ENCODE results near the gene FBRSL1. TPM values are rescaled to one million over a fixed set of nuclear protein-coding genes. Genes with fewer than 3 reads are reported as not detected.

FBRSL1 gene
- total RNA-seq, 4 donors from 2014 or later: 2.4 to 8.5 (median 5.0) TPM

- no peak for TF ChIP-seq CTCF (IDR thresholded peaks at IDR 0.05; ENCODE audit: low read depth)
Observed at GRCh38 chr12:132510746-132511477, 21.0 kb downstream of the FBRSL1 start.

- TF ChIP-seq CTCF (IDR thresholded peaks at IDR 0.05; ENCODE audit: low read depth): no peak
Observed at GRCh38 chr12:132511516-132512196, 21.7 kb downstream of the FBRSL1 start.

- no peak for TF ChIP-seq CTCF (IDR thresholded peaks at IDR 0.05; ENCODE audit: low read depth)
Observed at GRCh38 chr12:132512197-132513069, 22.5 kb downstream of the FBRSL1 start.

GRCh38 chr12:132513070-132513398, 23.1 kb downstream of the FBRSL1 start:
- TF ChIP-seq CTCF (IDR thresholded peaks at IDR 0.05; ENCODE audit: low read depth): no peak

- TF ChIP-seq CTCF (IDR thresholded peaks at IDR 0.05; ENCODE audit: low read depth): no peak
Observed at GRCh38 chr12:132513458-132514135, 23.6 kb downstream of the FBRSL1 start.

- no peak for TF ChIP-seq CTCF (IDR thresholded peaks at IDR 0.05; ENCODE audit: low read depth)
Observed at GRCh38 chr12:132514216-132514820, 24.4 kb downstream of the FBRSL1 start.

Data from subcutaneous adipose tissue (tissue), 4 donors.